ENCODE results near the gene ZIK1.

GRCh38 chr19:57642396-57643046 is 58.6 kb downstream of the ZIK1 start:
- TF ChIP-seq ZNF274 (IDR thresholded peaks at IDR 0.05; ENCODE audit: borderline replicate concordance, extremely low read depth, low read length) (no peak), MAFK (IDR thresholded peaks at IDR 0.05; ENCODE audit: low read depth, low read length) (no peak), SIN3A (conservative IDR thresholded peaks at IDR 0.05 in 1 of 2, IDR thresholded peaks at IDR 0.05 in 1 of 2; ENCODE audit: low read depth in 1 of 2, low read length in 2 of 2) (no peak), CTCF (IDR thresholded peaks at IDR 0.05; ENCODE audit: control extremely low read depth in 1 of 3, insufficient read depth in 1 of 3, low read depth in 1 of 3, low read length in 3 of 3) (no peak), EGR1 (IDR thresholded peaks at IDR 0.05; ENCODE audit: borderline replicate concordance, low read depth, low read length) (no peak), HDAC2 (IDR thresholded peaks at IDR 0.05; ENCODE audit: borderline replicate concordance in 1 of 2, low read depth in 2 of 2, low read length in 2 of 2) (no peak), POU5F1 (IDR thresholded peaks at IDR 0.05; ENCODE audit: low read depth, low read length) (no peak)

Data from H1 (cell line).